Caco-2 (cell line): Measurements from ENCODE around the gene GSE1. TPM values are rescaled to one million over a fixed set of nuclear protein-coding genes. Genes with fewer than 3 reads are reported as not detected.
"Not testable (repeated sequence)": the region's sequence is repeated elsewhere in the genome, so short reads cannot be mapped to it uniquely, and the experiment has no call there.

ENCODE experiments used
- BruUV-seq: library from RNA; stranded (reverse); fragments of 400-500 nt; replicated peaks from 2 replicates; lab custom pipeline; 2021; lab: Mats Ljungman, UMichigan
- CTCF ChIA-PET: fragments of 300-600 bp; sonication (Branson Sonifier 250); formaldehyde crosslinking; loops from one replicate; lab custom pipeline; 2022; ENCODE audit warnings: antibody characterized with exemption; lab: Charles Lee
- POLR2A ChIA-PET: fragments of 300-600 bp; sonication (Branson Sonifier 250); formaldehyde crosslinking; loops from one replicate; lab custom pipeline; 2022; ENCODE audit warnings: antibody characterized with exemption; lab: Charles Lee
- DNase-seq, 2 experiments: peaks; one replicate each; pipeline versions ENCODE4 v3.0.0 to v3.0.0-alpha.2; 2020 to 2022
- H3K27me3 ChIP-seq: replicated peaks from 2 replicates; pipeline ENCODE4 v1.6.0; 2011; ENCODE audit warnings: low read length; ENCODE audit not compliant: control insufficient read depth, insufficient read depth
- H3K36me3 ChIP-seq: 2 replicates; pipeline ENCODE4 v1.5.1; 2011; ENCODE audit warnings: low read length; ENCODE audit not compliant: control insufficient read depth, insufficient read depth
- H3K4me1 ChIP-seq: fragments of 250-450 bp; sonication (Bioruptor Pico); 2 replicates; pipeline ENCODE4 v1.5.1; 2020; ENCODE audit warnings: mild to moderate bottlenecking
- H3K4me3 ChIP-seq: 2 replicates; pipeline ENCODE4 v1.5.1; 2011; ENCODE audit warnings: low read depth, mild to moderate bottlenecking, control low read depth, low read length
- H3K9me3 ChIP-seq: fragments of 250-450 bp; sonication (Bioruptor Pico); 2 replicates; pipeline ENCODE4 v1.5.1; 2020; ENCODE audit warnings: mild to moderate bottlenecking, moderate library complexity
- H3K27ac Mint-ChIP-seq: one replicate; pipeline ENCODE4 v1.8.0; 2022; ENCODE audit warnings: mixed read lengths; ENCODE audit not compliant: unreplicated experiment
- H3K27me3 Mint-ChIP-seq: one replicate; pipeline ENCODE4 v1.8.0; 2022; ENCODE audit warnings: mixed read lengths; ENCODE audit not compliant: insufficient read depth, unreplicated experiment
- H3K36me3 Mint-ChIP-seq: one replicate; pipeline ENCODE4 v1.8.0; 2022; ENCODE audit warnings: mild to moderate bottlenecking, mixed read lengths; ENCODE audit not compliant: insufficient read depth, unreplicated experiment
- H3K4me1 Mint-ChIP-seq: one replicate; pipeline ENCODE4 v1.8.0; 2022; ENCODE audit warnings: low read depth, mixed read lengths; ENCODE audit not compliant: unreplicated experiment
- H3K4me3 Mint-ChIP-seq: one replicate; pipeline ENCODE4 v1.8.0; 2022; ENCODE audit warnings: mild to moderate bottlenecking, moderate library complexity, mixed read lengths; ENCODE audit not compliant: unreplicated experiment
- H3K9me3 Mint-ChIP-seq: one replicate; pipeline ENCODE4 v1.8.0; 2022; ENCODE audit warnings: mixed read lengths; ENCODE audit not compliant: unreplicated experiment
- CTCF ChIP-seq, 2 experiments: fragments of 200-600 bp in 1 of 2; IDR thresholded peaks; 1 replicate in 1 of 2; 2 replicates in 1 of 2; pipeline versions ENCODE4 v1.5.1 to v1.8.0; 2011 to 2022; ENCODE audit warnings: antibody characterized with exemption in 1 of 2, control low read depth in 1 of 2, inconsistent platforms in 1 of 2, low read depth in 1 of 2, low read length in 1 of 2, mild to moderate bottlenecking in 1 of 2, moderate library complexity in 1 of 2; ENCODE audit not compliant: insufficient read depth in 1 of 2, severe bottlenecking in 1 of 2, unreplicated experiment in 1 of 2
- intact Hi-C: fragments of 100-400 bp; cut with micrococcal nuclease; formaldehyde crosslinking; loops from one replicate; pipeline ENCODE4 v1.10.0; 2022; ENCODE audit not compliant: unreplicated experiment
- total RNA-seq: library from RNA; stranded (reverse); gene quantifications from 2 replicates; pipeline ENCODE4 v1.2.3, GENCODE V29; 2022

GSE1 gene
- total RNA-seq, 1 experiment from 2014 or later = 142 TPM

DNA sequence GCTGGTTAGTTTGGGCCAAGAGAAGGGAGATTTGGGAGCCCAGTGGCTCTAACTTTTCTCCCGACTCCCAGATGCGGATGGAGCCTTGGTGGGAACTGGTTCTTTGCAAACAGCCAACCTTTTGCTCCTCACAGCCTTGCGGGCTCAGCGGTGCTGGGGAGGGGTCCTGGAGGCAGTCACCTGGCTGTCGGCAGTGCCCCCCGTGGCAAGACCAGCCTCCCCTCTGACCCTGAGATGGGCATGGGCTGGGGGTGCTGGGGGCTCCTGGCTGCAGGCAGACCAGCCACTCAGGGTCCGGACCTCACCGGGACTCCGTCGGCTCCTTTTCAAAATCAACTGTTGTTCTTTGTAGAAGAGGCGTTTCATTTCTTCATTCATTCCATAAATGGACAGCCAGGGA lies 21.7 kb upstream of the GSE1 start:
- Mint-ChIP-seq H3K9me3 (no peaks in the 10 kb centered on the region), H3K27me3 (no peaks in the 10 kb centered on the region), H3K36me3 (no peaks in the 10 kb centered on the region), H3K4me3 (no peak overlapping the region), H3K4me1 (peaks cover 6% of the 10 kb centered on the region), H3K27ac (no peak overlapping the region)
- H3K36me3 ChIP-seq = no peaks in the 10 kb centered on the region
- no peaks in the 10 kb centered on the region for H3K27me3 ChIP-seq
- H3K4me1 ChIP-seq = peaks cover 10% of the 10 kb centered on the region; the same call in 1 of the 2 replicates
- intact Hi-C loops = no loop called here
- ChIA-PET POLR2A (no interaction called here), CTCF (no interaction called here)
- no peaks in the 10 kb centered on the region for H3K9me3 ChIP-seq
- DNase-seq = no peak
- no peak for TF ChIP-seq CTCF (IDR thresholded peaks at IDR 0.05; ENCODE audit: insufficient read depth in 1 of 2, low read depth in 1 of 2, low read length in 1 of 2, severe bottlenecking in 1 of 2, unreplicated experiment in 1 of 2)
- BruUV-seq = no TSS peak
- H3K4me3 ChIP-seq = no peak overlapping the region

GRCh38 chr16:85592277-85592676 lies 20.8 kb upstream of the GSE1 start:
- H3K36me3 ChIP-seq, intact Hi-C loops, H3K27ac Mint-ChIP-seq, H3K27me3 ChIP-seq, H3K4me1 Mint-ChIP-seq, H3K9me3 ChIP-seq, H3K27me3 Mint-ChIP-seq, POLR2A ChIA-PET, H3K9me3 Mint-ChIP-seq, H3K4me3 Mint-ChIP-seq, BruUV-seq, H3K36me3 Mint-ChIP-seq, DNase-seq, H3K4me3 ChIP-seq: not testable (repeated sequence)
- peaks cover 10% of the 10 kb centered on the region; the same call in 1 of the 2 replicates for H3K4me1 ChIP-seq
- CTCF ChIA-PET = interaction anchor here (0.6 kb wide), 1 partner anchor 81 kb away, joined by 4 read pairs; no protein-coding TSS in a partner anchor

- no peaks in the 10 kb centered on the region for H3K9me3 ChIP-seq
- intact Hi-C loops = no loop called here
- no peak overlapping the region for H3K4me3 ChIP-seq
- Mint-ChIP-seq H3K4me1 (peaks cover 11% of the 10 kb centered on the region), H3K27ac (no peak overlapping the region), H3K4me3 (no peak overlapping the region), H3K36me3 (no peaks in the 10 kb centered on the region), H3K27me3 (no peaks in the 10 kb centered on the region), H3K9me3 (no peaks in the 10 kb centered on the region)
- H3K36me3 ChIP-seq = no peaks in the 10 kb centered on the region
- ChIA-PET CTCF (no interaction called here), POLR2A (no interaction called here)
- peaks cover 10% of the 10 kb centered on the region; the same call in 1 of the 2 replicates for H3K4me1 ChIP-seq
- DNase-seq = no peak
- no TSS peak for BruUV-seq
- TF ChIP-seq CTCF (IDR thresholded peaks at IDR 0.05; ENCODE audit: insufficient read depth in 1 of 2, low read depth in 1 of 2, low read length in 1 of 2, severe bottlenecking in 1 of 2, unreplicated experiment in 1 of 2) = no peak
- H3K27me3 ChIP-seq = no peaks in the 10 kb centered on the region
Observed at GRCh38 chr16:85592700-85593493, 20.2 kb upstream of the GSE1 start.
